COLO668 (cell line): ENCODE data around the gene F2RL1.
"Not testable (repeated sequence)": the region's sequence is repeated elsewhere in the genome, so short reads cannot be mapped to it uniquely, and the experiment has no call there.

Source experiments
- DNase-seq: peaks from one replicate; lab custom pipeline; 2025; ENCODE audit not compliant: unreplicated experiment; lab: John Stamatoyannopoulos, UW

Gene F2RL1

DNA sequence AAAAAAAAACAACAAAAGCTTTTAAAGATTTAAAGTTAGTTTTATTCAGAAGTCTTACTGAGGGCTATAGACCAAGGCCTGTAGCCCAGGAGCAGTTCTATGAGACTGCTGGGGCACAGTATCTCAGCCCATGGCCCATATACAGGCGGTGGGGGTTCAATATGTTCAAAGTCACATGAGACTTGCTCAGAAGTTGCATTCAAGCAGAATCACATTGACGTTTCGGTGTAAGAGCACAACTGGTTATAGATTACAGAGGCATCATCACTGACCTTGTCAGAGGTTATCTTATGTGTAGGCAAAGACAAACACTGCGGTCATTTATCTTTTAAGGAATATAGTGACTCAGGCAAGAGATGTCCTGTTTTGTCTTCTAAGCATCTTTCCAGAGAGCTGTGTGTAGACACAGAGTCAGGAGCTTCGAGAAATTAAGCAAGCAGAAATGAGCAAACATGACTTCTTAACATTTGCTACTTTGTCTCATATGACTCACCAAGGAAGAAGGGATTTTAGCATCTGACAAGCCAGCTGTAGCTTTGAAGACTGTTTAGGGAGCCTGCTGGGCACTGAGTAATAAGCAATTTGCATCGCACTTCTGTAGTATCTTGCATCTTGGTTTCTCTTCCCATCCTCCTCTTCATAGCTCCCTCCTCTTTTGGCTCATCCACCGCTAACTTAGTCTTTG lies 12.9 kb upstream of the F2RL1 start:
- no peak for DNase-seq

GRCh38 chr5:76807296-76807695 lies 11.5 kb upstream of the F2RL1 start:
- no peak for DNase-seq

GRCh38 chr5:76808141-76808691 lies 10.6 kb upstream of the F2RL1 start:
- no peak for DNase-seq

DNA sequence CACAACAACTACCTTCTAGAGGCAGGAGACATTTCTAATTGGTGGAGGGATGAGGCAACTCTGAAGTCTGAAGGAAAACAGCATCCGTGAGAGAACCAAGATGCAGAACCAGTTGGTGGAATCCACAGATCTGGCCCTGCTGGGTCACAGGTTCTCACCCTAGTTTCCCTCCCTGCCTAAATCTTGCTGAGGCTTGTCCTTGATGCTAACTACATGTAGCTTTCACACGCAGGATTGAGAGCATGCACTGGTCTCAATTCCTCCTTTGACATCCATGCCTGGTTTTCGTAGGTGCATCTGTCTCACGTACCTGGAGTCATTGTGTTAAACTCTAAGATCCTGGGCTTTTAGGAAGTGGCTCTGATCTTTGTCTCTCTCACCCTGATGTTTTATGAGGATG lies 9.7 kb upstream of the F2RL1 start:
- DNase-seq: no peak

- DNase-seq: no peak
Observed at GRCh38 chr5:76810236-76810635, 8.6 kb upstream of the F2RL1 start.

GRCh38 chr5:76811214-76811613 lies 7.6 kb upstream of the F2RL1 start:
- no peak for DNase-seq

DNA sequence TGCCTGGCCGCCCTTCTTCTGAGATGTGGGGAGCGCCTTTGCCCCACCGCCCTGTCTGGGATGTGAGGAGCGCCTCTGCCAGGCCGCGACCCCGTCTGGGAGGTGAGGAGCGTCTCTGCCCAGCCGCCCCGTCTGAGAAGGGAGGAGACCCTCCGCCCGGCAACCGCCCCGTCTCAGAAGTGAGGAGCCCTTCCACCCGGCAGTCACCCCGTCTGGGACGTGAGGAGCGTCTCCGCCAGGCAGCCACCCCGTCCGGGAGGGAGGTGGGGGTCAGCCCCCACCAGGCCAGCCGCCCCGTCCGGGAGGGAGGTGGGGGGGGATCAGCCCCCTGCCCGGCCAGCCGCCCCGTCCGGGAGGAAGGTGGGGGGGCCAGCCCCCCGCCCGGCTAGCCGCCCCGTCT lies 6.6 kb upstream of the F2RL1 start:
- not testable (repeated sequence) for DNase-seq

DNA sequence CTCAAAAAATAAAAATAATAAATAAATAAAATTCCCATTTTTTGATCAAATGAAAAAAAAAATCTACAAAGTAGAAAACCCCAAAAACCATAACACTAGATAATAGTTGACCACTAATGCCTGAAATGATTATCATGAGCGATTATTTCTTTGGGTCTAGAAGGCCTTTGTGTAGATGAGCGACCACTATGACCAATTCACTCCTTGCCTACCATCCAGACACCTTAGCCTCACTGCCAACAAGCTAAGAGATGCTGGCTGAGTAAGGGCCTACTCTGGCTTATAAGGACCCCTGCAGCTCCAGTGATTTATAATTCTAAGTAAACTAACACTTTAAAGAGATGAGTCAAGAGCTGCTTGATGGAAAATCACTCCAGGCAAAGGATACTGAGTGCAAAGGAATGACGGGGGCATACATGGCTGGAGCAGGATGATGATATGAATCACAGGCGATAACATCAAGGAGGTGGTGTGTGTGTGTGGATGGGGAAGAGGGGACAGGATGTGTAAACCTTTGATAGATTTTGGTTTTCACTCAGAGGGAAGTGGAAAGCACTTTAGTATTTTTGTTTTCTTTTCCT lies 4.8 kb upstream of the F2RL1 start:
- DNase-seq: no peak

DNA sequence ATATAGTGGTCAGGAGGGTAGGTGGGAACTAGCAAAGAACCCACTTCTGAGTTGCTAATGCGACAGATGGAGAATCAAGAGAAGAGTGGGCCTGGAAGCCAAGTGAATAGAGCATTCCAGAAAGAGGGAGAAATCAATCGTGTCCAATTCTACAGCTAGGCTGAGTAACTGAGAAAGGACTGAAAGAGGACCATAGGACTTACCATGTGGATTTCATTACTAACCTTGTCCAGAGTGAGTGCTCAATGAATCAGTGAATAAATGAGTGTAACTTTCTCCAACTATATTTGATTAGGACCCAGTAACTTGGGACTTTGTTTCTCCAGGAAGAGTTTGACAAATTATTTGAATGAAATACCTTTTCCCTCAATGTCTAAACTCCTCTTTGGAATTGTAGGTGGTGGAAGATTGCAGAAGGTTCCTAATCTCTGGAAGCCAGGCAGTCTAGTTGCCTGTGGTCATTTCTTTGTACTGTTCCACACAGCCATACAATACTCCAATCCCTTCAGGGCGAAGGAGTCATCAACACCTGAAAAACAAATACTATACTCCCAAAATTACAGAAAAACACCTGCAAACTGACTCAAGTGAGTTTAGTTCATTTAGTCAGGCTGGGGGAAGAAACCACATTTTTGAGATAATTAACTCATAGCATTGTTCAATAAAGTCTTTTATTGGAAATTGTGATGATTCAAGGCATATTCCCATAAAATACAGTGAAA lies 2.6 kb upstream of the F2RL1 start:
- no peak for DNase-seq

GRCh38 chr5:76819851-76820525 lies 1.2 kb downstream of the F2RL1 start:
- no peak for DNase-seq

DNA sequence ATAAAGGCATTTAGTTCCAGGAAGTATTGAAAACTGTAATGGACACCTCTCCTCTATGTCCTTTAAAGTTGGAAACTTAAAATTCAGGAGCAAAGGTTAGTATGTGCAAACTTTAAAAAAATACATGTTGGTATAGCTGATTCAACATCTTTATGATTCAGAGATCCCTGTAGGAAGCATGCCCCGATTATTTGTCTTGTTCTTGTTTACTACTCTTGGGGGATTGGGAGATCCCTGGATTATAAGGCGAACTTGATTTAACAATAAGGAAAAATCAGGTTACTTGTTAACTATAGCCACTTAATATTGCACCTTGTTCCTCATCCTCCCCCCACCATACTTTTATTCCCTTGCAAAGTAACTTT lies 1.7 kb downstream of the F2RL1 start:
- no peak for DNase-seq

DNA sequence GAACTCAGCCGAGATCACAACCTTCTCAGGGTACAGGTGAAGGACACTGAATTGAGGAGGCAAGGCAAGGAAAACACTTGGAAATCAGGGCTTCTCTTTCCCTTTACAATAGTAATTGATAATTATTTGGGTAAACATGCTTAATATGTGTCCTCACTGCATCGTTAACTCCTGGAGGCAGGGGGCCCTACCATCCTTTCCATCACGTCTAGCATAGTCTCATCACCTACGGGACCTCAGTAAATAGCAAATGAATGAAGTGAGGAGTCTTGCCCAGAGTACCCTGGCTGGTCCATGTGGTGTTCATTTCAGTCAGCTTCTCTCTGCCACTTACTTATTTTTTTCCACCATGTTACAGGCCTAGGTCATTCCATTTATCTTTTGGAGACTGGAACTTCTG lies 2.3 kb downstream of the F2RL1 start:
- no peak for DNase-seq

DNA sequence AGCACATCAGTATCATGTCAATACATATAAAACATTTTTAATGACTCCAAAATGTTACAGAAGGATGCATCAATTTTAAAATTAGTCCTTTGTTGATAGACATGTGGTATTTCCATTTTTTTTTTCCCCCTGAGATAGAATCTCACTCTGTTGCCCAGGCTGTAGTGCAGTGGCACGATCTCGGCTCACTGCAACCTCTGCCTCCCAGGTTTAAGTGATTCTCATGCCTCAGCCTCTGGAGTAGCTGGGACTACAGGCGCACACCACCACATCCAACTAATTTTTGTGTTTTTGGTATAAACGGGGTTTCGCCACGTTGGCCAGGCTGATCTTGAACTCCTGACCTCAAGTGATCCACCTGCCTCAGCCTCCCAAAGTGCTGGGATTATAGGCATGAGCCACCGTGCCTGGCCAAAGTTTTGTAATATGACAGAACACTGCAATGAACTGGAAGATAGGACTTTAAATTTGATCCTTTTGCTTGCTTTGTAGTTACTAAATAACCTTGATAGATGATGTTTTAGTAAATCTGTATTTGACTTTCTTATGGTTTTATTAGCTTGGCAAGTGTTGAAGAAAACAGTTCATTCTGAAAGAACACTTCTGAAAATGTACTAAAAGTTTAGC lies 3.4 kb downstream of the F2RL1 start:
- not testable (repeated sequence) for DNase-seq

- DNase-seq: not testable (repeated sequence)
Observed at GRCh38 chr5:76826416-76826815, 7.6 kb downstream of the F2RL1 start.

DNA sequence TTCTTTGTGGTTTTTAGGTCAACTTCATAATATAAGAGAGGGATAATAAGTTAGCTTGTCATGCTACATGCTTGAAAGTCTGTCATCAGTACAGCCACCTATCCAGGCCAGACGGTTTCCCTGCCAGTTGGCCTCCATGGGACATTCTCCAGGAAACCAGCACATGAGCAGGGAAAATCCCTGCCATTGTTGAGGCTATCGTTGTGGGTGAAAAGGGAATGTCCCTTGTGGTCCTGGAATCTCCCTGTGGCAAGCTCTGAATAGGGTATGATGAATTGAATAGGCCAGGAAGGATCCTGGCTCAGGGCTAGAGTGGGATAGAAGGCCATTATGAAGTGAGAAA lies 12.3 kb downstream of the F2RL1 start:
- no peak for DNase-seq

DNA sequence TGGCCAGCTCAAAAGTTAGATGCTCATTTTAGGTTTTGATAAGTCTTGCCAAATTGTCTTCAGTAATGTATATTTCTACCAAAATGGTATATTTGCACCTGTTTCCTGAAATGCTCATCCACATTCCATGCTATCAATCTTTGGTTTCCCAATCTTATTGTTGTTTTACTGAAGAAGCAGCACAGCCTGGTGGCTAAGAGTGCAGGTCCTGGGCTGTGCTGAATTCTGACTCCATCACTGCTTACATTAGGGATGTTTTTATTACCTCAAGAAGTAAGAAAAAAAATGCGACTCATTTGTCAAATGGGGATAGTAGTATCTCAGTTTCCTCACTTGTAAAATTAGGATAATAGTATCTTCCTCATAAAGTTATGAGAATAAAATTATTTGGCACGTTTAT lies 17.4 kb downstream of the F2RL1 start:
- no peak for DNase-seq

DNA sequence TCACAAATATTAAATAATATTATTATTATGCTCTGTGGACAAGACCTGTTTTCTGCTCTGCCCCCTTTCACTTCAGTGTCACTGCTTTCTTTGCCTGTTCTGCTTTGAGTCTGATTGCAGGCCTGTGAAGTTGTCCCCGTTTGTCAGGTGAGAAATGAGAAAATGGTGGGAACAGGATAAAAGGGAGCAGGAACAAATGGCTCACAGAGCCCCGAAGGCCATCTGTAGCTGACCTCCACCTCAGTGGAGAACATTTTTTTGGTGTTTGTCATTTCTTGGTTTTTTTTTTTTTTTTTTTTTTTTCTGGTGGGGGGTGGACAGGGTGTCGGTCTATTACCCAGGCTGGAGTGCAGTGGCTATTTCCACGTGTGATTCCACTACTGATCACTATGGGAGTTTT lies 17.8 kb downstream of the F2RL1 start:
- no peak for DNase-seq

GRCh38 chr5:76838481-76839261 lies 19.8 kb downstream of the F2RL1 start:
- DNase-seq: no peak

GRCh38 chr5:76841361-76841760 lies 22.5 kb downstream of the F2RL1 start:
- no peak for DNase-seq

- no peak for DNase-seq
Observed at GRCh38 chr5:76845890-76846289, 27.1 kb downstream of the F2RL1 start.
